CD4-positive, alpha-beta T cell treated with Interleukin-2 at 100 ng/mL for 4 hours (primary cell): Measurements from ENCODE around the gene ALPL.

Experiments used
- DNase-seq: peaks from one replicate; pipeline ENCODE4 v3.0.0-alpha.2; 2020; ENCODE audit warnings: low spot score

Gene ALPL

DNA sequence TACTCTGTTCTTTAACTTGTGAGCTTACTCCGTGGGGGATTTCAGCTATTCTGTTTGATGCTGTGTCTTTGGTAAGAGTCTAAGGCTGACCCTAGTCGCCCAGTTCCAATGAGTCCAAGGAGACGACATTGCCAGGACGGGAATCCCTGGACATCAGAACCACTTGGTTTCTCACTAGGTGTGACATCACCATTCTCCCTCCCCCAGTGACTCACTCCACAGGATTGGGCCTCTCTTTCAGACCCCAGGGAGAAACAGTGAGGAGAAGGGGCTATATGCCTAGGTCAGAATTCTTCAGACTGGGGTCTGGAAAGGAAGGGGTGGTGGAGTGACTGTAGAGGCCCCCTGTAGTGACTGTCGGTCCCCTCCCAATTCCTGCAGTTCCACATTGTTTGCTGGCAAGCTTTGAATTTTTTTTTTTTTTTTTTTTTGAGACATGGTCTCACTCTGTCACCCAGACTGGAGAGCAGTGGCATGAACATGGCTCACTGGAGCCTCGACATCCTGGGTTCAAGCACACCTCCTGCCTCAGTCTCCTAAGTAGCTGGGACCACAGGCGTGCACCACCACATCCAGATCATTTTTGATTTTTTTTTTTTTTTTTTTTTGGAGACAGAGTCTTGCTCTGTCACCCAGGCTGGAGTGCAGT, 21.3 kb downstream of the ALPL start:
- DNase-seq, result no peak

DNA sequence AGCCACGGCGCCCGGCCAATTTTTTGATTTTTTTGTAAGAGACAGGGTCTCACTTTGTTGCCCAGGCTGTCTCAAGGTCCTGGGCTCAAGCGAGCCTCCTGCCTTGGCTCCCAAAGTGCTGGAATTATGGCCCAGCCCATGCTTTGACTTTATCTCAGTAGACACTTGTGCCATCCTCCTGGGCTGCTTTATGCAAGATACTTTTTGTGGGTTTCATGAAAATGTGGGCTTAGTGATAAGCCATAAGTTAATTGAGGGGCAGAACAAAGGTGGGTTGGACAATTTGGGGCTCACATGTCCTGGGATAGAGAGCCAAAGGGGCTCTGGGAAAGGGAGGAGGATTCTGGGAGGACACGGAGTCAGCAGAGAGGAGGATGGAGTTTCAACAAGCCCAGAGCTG, 22.0 kb downstream of the ALPL start:
- no peak for DNase-seq

DNA sequence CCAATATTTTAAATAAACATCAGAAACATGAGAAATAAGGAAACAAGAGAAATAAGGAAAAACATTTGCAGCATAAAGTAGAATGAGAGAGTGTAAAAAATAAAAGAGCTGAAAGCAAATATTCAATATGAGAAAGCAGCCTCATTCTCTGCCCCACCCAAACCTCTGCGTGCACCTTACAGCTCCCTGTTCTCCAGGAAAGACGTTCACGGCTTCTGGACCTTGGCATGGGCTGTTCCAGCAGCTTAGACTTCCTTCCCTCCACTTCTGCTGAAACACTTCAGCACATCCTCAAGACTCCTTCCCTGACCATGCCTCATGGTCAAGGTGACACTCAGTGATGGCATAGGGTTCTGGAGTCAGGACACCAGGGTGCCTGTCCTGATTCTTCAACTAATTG, 23.3 kb downstream of the ALPL start:
- no peak for DNase-seq

DNA sequence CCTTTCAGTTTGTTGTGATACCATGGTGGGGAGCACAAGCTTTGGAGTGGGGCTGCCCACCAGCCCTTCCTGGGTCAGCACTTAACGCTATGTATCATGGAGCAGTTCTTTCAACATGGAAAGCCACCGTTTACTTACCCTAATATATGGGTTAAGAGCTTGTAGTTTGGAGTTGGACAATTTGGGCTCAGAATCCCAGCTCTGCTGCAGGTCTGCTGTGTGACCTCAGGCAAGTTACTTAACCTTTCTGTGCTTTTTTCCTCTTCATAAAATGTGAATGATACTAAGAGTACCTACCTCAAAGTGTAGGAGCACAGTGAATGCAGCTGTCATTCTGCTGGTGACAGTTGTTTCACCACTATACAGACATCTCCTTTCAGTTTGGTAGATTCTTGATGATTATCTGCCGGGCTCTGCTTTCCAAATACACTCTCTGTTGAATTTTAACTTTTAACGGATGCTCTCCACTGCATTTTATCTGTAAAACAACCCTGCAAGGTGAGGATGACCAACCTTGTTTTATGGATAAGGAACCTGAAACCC, 23.8 kb downstream of the ALPL start:
- no peak for DNase-seq

DNA sequence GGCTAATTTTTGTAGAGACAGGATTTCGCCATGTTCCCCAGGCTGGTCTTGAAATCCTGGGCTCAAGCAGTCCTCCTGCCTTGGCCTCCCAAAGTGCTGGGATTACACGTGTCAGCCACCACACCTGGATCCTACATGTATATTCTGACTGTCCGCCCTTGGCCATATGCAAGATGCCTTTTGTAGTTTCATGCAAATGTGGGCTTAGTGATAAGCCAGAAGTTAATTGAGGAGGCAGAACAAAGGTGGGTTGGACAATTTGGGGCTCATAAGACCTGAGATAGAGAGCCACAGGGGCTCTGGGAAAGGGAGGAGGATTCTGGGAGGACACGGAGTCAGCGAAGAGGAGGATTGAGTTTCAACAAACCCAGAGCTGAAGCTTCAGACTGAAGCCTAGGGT, 24.9 kb downstream of the ALPL start:
- DNase-seq, result no peak

DNA sequence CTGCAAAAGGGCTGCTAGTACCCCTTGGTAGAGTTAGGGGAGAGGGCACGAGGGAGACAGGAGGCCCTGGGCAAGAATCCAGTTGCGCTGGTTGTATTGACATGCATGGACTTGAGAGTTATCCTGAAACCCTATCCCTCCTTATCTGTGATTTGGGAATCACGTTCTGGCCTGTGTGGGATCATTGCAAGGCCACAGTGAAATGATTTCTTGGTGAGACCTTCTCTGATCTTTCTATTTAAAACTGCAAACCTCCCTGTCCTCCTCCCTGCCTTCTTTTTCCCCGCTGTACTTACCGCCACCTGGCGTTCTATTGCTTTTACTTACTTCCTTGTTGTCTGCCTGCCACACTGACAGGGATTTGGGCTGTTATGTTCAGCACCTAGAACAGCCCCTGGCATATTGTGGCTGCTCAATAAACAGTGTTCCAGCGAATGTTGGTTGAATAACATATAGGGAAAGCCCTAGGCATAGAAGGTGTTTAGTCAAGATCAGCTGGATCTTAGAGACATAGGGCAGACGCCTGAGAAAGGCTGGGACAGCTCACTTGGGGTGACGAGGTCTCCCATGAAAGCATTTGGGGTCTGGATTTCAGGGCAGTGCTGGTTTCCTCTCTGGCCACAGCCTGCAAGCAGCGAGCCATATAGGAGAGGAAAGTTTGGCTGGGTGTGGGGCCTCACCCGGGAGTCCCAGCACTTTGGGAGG, 25.6 kb downstream of the ALPL start:
- no peak for DNase-seq

DNA sequence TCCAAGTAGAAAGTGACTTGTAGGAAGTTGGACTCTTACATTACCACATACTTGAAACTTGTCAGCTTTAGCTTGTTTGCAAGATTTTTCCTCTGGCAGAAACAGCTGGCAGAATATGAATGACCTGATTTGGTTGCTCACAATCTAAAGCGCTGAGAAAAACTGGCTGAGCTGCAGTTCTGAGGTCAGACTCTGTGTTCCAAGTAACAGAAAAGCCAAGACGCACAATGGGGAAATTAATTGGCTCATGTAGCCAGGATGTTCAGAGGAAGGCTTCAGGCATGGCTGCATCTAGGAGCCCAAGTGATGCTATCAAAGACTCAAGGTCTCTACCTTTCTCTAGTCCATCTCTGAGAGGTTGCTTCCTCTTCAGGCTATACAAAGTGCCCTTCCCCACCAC, 27.0 kb downstream of the ALPL start:
- no peak for DNase-seq

DNA sequence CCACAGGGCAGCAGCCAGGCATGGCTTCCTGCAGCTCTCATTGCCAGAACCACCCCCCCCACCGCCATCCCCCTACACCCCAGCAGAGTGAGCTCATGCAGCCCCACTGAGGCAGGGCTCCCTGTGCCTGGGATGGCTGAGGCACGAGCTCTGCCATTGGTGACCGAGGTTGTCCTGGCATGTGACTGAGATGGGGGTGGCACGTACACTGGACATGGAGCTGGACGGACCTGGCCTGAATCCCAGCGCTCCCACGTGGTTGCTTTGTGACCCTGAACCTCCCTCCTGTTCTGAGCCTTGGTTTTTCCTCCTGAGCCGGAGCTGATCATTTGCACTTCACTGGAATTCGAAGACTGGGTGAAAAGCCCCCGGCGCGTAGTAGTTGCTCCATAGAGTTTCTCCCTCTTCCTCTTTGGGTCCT, 28.3 kb downstream of the ALPL start:
- DNase-seq, result no peak

DNA sequence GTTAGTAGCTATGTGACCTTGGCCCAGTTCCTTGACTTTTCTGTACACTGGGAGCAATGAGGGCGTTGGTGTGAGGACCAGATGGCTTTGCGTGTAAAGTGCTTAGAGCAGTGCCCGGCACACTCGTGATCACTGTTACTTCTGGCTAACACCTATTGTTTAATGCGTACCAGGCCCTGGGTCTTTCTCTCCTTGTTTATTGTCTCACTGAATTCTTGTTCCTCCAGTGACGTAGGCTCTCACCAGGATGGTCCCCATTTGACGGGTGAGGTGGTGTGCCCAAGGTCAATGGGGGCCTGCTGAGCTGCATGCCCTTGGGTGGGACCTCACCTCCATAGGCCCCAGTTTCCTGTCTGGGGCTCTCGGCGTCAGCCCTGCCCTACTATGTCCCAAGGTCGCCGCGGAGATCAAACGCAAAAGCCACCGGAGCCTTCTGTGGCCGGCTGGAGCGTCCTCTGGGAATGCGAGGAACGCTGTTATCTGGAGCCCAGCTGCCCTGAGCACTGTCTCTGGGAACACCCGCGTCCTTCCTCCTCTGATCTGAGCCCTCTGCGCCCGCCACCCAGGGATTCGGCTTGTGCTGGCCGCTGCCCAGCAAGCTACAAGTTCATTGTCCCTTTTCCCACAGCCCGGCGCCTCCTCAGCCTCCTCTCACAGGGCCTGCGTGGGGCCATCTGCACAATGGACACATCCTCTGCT, 28.9 kb downstream of the ALPL start:
- DNase-seq, result no peak

DNA sequence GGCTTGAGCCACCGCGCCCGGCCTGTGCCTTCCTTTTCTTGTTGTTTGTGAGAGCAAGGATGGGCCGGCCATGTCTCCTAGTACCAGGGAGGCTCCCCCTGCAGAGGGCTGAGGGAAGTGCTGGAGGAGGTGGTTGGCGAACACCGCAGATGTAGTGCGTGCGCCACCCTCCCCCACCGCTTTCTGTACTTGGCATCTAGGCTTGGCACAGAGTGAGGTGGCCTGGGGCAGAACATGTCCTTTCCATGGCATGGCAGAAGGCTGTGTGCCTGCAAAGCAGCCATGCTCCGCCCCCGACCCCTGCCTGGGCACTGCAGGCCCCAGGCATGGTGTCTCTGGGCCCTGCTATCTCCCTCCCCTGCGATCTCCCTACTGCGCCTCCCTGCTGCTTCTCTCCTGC, 30.7 kb downstream of the ALPL start:
- no peak for DNase-seq

DNA sequence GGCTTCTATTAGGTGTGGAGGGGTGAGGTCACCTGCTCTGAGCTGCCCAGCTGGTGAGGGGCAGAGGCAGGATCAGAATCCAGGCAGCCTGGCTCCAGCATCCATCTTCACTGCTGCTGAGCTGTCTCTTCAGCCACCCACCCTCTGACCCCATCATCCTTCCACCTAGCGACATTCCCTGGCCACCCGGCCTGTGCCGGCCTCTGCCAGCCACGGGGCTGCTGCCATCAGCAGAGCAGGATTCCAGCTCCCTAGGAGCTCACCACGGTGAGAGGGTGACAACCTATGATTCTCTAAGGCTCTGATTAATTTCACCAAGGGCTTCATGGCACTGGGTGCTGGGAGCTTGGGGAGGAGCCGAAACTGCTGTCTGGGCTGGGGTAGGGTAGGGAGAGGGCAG, 32.1 kb downstream of the ALPL start:
- no peak for DNase-seq

DNA sequence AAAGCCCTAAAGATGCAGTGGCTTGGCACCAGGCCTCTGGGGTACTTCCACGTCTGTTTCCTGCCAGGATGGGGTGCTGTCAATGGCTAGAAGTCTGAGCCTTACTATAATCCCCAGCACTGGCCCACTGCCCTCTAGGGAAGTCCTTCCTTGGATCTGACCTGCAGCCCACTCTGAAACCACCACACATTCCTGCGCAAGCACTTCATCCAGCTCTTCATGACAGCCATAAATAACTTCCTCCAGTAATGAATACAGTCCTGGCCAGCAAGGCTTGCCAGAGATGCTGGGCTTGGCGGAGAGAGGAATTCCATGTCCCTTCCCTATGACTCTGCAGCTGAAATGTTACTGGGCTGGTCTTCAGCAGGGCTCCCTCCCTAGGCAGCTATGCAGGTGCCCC, 32.6 kb downstream of the ALPL start:
- DNase-seq, result no peak

DNA sequence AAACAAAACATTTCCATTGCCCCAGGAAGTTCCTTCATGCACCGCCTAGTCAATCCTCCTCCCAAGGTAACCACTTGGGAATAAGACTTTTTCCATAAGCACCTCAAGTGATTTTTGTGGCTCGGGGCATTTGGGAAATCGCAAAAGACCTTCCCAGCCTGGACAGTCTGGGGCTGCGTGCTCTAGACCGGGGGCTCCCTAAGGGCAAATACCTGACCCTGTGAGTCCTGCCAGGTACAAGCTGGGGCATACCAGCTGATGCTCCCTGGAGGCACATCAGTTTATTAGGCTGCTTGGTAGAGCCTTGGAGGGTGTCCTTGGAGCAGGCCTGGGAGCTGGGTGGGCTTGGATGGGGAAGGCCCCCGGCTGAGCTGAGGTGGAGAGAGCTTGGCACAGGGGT, 34.4 kb downstream of the ALPL start:
- DNase-seq, result no peak

DNA sequence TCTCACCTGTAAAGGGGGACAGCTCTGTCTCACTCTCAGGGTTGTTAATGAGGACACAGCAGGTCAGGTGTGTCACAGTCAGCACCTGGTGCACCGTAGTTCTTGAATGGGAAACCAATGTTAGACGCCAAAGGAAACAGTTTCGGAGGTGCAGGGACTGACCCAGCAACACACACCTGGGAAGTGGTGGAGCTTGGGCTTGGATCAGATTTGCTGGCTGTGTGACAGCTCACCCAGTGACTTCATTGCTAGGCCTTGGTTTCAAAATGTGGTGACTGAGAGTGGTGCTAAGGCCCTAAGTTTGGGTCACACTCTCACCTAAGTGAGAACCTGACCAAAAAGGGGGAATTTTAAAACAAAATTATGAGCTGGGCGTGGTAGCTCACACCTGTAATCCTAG, 34.9 kb downstream of the ALPL start:
- no peak for DNase-seq

DNA sequence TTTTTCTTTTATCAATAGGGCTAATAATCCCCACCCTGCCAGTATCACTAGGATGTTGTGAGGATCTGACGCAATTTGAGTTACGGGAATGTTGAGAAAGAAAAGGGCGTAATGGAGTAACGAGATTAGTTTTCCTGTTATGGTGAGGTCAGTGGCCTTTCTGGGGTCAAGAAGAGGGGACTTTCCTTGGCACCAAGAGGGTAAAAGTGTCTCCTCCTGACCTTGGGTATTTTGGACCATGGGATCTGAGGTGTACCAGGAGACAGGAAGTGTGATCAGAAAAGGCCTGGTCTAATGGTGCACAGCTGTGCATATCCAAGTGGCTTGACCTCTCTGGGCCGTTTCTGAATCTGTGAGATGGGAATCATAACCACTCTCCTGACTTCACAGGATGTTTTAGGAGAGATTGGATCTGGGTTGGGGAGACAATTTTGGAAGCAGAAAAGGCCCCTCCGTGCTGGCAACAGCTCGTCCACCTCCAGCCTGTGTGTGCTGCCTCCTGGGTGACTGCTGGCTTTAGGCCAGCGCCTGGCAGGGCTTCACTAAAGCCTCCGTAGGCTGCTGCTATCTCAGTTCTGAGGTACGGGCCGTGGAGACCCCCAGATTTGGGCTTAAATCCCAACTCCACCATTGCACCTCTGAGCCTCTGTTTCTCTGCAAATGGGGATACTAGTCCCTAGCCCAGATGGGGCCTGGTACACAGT, 37.1 kb downstream of the ALPL start:
- DNase-seq, result no peak

DNA sequence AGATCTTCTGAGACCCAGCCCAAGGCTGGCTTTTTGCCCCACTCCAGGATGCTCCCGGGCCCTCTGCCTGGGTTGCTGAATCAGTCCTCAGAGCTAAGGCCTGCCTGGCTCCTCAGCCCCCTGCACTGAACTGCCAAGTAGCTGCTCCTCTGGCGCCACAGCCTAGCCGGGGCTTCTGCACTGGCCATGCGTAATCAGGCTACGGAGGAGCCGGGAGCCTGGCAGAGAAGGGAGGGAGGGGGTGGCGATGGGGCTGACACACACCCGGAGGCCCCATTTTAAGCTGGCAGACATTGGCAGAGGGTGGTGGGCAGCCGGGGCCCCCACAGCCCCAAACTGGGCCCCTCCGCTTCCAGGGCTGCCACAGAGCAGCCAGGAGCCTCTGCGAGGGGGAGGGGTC, 38.7 kb downstream of the ALPL start:
- DNase-seq, result no peak

DNA sequence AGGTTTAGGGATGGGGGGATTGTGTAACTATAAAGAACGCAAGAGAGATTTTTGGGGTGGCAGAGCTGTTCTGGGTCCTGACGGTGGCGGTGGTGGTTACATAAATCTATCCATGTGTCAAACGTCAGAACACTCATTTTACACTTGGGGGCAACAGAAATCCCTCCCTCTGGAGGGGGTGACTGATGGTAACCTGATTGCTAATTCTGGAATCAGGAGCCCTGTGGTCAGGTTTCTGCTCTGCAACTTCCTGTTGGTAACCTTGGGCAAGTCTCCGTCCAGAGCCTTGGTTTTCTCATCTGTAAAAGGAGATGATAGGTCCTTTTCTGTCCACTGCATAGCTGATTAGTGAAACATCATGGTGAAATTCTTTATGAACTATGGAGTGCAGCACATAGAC, 40.9 kb downstream of the ALPL start:
- DNase-seq, result no peak

DNA sequence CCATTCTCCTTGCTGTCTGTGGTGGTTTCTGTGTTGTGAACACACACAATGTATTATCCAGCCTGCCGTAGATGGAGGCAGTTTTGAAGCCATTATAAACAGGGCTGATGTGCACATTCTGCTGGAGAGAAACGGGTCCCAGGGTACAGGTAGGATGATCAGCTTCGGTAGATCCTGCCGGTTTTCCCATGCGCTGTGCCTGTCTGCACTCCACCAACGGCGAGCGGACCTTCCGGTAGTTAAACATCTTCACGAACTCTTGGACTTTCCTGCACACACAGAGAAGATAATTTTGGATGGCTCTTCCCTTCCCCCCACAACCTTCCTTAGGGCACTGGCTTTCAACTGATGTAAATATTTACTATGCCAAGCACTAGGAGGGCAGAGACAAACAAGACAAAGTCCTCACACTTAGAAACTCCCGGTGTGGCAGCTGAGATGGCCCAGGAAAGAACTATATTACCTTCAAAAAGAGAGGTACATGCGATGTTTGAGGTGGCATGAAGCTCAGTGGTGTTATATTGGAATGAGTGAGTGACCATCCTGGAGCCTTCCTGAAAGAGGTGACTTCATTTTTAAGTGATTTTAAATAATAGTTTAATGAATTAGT, 41.7 kb downstream of the ALPL start:
- no peak for DNase-seq

DNA sequence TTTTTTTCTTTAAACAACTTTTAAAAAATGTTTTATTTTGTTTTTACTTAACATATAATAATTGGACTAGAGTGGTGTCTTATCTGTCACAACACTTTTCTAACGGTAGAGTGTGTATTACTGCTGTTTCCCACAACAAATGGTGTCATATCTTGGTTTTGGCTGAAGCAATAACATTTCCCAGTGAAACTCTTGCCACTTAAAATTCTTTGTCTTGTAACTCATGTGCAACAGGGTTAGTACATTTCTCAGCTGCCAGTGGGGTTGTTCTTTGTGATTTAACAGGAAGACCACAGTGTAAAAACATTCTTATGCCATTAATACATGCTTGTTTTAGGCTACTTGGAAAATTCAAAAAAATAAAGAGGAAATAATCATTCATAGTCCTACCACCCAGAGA, 43.5 kb downstream of the ALPL start:
- DNase-seq, result no peak

DNA sequence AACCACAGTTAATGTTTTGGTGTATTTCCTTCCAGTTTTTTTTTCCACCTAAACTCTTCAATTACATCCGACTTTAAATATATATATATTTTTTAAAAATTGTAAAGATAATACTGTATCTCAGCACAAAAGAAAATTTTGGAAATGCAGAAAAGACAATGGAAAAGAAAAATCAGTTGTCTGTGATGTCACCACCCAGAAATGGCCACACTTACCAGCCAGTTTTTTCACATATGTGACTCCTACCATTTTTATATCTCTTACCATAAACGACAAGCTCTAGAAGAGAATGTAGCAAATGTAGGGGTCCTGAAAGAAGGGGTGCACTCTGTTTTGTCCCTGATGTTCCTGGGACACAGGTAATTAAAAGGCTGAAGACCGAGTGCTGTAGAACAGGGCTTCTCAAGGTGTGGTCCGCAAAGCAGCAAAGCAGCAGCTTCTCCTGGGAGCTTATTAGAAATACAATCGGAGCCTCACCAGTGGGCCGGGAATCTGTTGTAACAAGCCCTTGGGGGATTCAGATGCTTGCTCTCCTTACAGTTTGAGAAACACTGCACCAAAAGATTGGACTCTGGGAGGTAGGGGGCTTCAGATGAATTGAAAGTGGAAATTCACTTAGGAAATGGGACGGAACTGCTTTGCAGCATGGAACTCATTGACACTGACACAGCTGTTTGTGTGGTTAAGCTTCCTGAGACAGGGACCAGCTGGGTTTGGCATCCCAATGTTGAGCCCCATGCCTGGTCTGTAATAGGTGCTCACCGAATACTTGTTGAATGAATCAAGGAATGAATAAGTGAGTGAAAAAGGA, 44.1 kb downstream of the ALPL start:
- DNase-seq, result no peak
